Trophoblast cell (in vitro differentiated cells and primary cell): ENCODE measurements around the gene MSRB3.
A peak's percentile ranks its signal among the peaks of the same experiment; 100 is the strongest.

Source experiments
- DNase-seq, 2 donors: peaks; one replicate each; pipeline ENCODE4 v3.0.0-alpha.2; 2016
- H2AFZ ChIP-seq: 2 replicates; pipeline ENCODE4 v1.6.1; 2013; ENCODE audit warnings: low read length, moderate library complexity, mild to moderate bottlenecking; ENCODE audit not compliant: insufficient read depth, poor library complexity
- H2AK5ac ChIP-seq: 2 replicates; pipeline ENCODE4 v1.6.1; 2013; ENCODE audit warnings: mild to moderate bottlenecking, low read length
- H2BK120ac ChIP-seq: 2 replicates; pipeline ENCODE4 v1.6.1; 2013; ENCODE audit warnings: low read length, mild to moderate bottlenecking, moderate library complexity; ENCODE audit not compliant: insufficient read depth, poor library complexity
- H2BK12ac ChIP-seq: 2 replicates; pipeline ENCODE4 v1.6.1; 2013; ENCODE audit warnings: mild to moderate bottlenecking, low read length, moderate library complexity
- H2BK5ac ChIP-seq: 2 replicates; pipeline ENCODE4 v1.6.1; 2013; ENCODE audit warnings: low read length, low read depth, moderate library complexity, mild to moderate bottlenecking; ENCODE audit not compliant: poor library complexity
- H3K14ac ChIP-seq: 2 replicates; pipeline ENCODE4 v1.6.1; 2013; ENCODE audit warnings: mild to moderate bottlenecking, low read length
- H3K18ac ChIP-seq: 2 replicates; pipeline ENCODE4 v1.6.1; 2013; ENCODE audit warnings: mild to moderate bottlenecking, low read length
- H3K23ac ChIP-seq: 2 replicates; pipeline ENCODE4 v1.6.1; 2013; ENCODE audit warnings: low read length
- H3K27ac ChIP-seq: 2 replicates; pipeline ENCODE4 v1.5.1; 2013; ENCODE audit warnings: low read depth, mild to moderate bottlenecking, inconsistent platforms, low read length, moderate library complexity
- H3K27me3 ChIP-seq: 2 replicates; pipeline ENCODE4 v1.6.1; 2013; ENCODE audit warnings: inconsistent platforms, mild to moderate bottlenecking, low read length, moderate library complexity; ENCODE audit not compliant: insufficient read depth
- H3K36me3 ChIP-seq, 2 experiments: 1 replicate in 1 of 2; 2 replicates in 1 of 2; pipeline ENCODE4 v1.6.1; 2013; ENCODE audit warnings: low read length in 2 of 2, mild to moderate bottlenecking in 2 of 2, moderate library complexity in 1 of 2; ENCODE audit not compliant: insufficient read depth in 2 of 2, control insufficient read depth in 1 of 2
- H3K4ac ChIP-seq: 2 replicates; pipeline ENCODE4 v1.6.1; 2013; ENCODE audit warnings: low read depth, mild to moderate bottlenecking, low read length, moderate library complexity
- H3K4me1 ChIP-seq, 2 experiments: 1 replicate in 1 of 2; 2 replicates in 1 of 2; pipeline ENCODE4 v1.6.1; 2013; ENCODE audit warnings: low read length in 2 of 2, mild to moderate bottlenecking in 2 of 2, moderate library complexity in 1 of 2; ENCODE audit not compliant: insufficient read depth in 2 of 2, control insufficient read depth in 1 of 2
- H3K4me2 ChIP-seq: 2 replicates; pipeline ENCODE4 v1.6.1; 2013; ENCODE audit warnings: inconsistent platforms, mild to moderate bottlenecking, low read length, moderate library complexity
- H3K4me3 ChIP-seq: 2 replicates; pipeline ENCODE4 v1.5.1; 2013; ENCODE audit warnings: mild to moderate bottlenecking, low read depth, low read length, inconsistent platforms
- H3K79me1 ChIP-seq: one replicate; pipeline ENCODE4 v1.6.1; 2013; ENCODE audit warnings: low read length
- H3K79me2 ChIP-seq: 2 replicates; pipeline ENCODE4 v1.6.1; 2013; ENCODE audit warnings: low read length, mild to moderate bottlenecking; ENCODE audit not compliant: control insufficient read depth, insufficient read depth, poor library complexity
- H3K9ac ChIP-seq: 2 replicates; pipeline ENCODE4 v1.6.1; 2013; ENCODE audit warnings: mild to moderate bottlenecking, low read length
- H3K9me3 ChIP-seq: 2 replicates; pipeline ENCODE4 v1.6.1; 2013; ENCODE audit warnings: low read depth, mild to moderate bottlenecking, control low read depth, inconsistent platforms, low read length; ENCODE audit not compliant: insufficient read depth
- H4K12ac ChIP-seq: 2 replicates; pipeline ENCODE4 v1.6.1; 2013; ENCODE audit warnings: low read depth, mild to moderate bottlenecking, low read length, moderate library complexity
- H4K8ac ChIP-seq: 2 replicates; pipeline ENCODE4 v1.6.1; 2013; ENCODE audit warnings: low read depth, mild to moderate bottlenecking, low read length, moderate library complexity
- H4K91ac ChIP-seq: one replicate; pipeline ENCODE4 v1.6.1; 2013; ENCODE audit warnings: low read depth, mild to moderate bottlenecking, low read length, moderate library complexity
- WGBS: extraction: QIAGEN DNeasy Blood & Tissue Kit; methylation state at CpG from one replicate; pipeline ENCODE4 v1.1.7; 2013; ENCODE audit warnings: missing lambda C conversion rate; ENCODE audit not compliant: insufficient read length, insufficient coverage; ENCODE audit errors: extremely low coverage; 5-methylcytosine and 5-hydroxymethylcytosine counted together

Gene MSRB3

DNA sequence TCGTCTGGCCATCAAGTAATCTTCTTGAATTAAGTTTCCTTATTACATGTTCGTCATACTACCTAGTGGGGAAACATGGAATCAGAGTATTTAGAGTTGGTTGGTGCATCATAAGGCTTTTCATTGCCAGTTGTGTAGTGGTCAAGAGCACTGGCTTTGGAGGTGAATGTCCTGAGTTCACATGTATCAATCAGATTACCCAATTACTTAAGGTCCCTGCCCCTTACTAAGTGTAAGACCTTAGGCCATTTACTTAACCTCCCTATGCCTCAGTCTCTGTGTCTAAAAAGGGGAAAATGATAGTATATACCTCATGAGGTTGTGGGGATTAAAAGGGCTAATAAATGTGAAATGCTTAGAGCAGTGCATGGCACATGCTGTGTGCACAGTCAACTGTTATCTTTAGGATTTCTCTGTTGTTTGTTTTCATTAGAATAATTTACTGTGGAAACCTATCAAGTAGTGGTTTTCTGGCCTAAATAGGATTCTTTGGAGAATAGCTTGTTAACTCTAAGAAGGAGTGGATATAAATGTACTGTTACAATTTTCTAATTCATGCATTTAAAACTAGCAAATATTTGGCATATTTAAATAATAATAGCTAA lies 27.0 kb downstream of the MSRB3 start:
- Histone ChIP-seq H3K9ac (no peak overlapping the region), H4K12ac (no peak overlapping the region), H3K27ac (no peak overlapping the region), H4K91ac (peak overlapping the region; percentile 15), H3K79me2 (peaks cover 2% of the 10 kb centered on the region), H4K8ac (no peak overlapping the region), H3K9me3 (no peaks in the 10 kb centered on the region), H2BK120ac (no peak overlapping the region), H3K14ac (peak overlapping the region; percentile 4), H3K18ac (no peak overlapping the region), H2BK12ac (peak overlapping the region; percentile 43), H3K27me3 (no peaks in the 10 kb centered on the region), H3K79me1 (peaks cover 9% of the 10 kb centered on the region), H3K23ac (no peak overlapping the region), H2BK5ac (peak overlapping the region; percentile 12), H3K36me3 (no peaks in the 10 kb centered on the region), H3K4me2 (no peak overlapping the region), H2AK5ac (no peak overlapping the region), H3K4me1 (peaks cover 5 to 10% of the 10 kb centered on the region in 2 experiments), H2AFZ (no peak overlapping the region), H3K4ac (no peak overlapping the region), H3K4me3 (no peak overlapping the region)
- WGBS, result no CpG with 5 or more reads among the region's 2 CpGs
- no peak for DNase-seq

GRCh38 chr12:65306366-65307168 lies 28.1 kb downstream of the MSRB3 start:
- H2AFZ ChIP-seq, result no peak overlapping the region
- H2BK12ac ChIP-seq, result no peak overlapping the region
- no peak overlapping the region for H4K12ac ChIP-seq
- no peak overlapping the region for H2BK120ac ChIP-seq
- H3K36me3 ChIP-seq, result no peaks in the 10 kb centered on the region
- H3K4ac ChIP-seq, result no peak overlapping the region
- H3K4me1 ChIP-seq, result peaks cover 2 to 8% of the 10 kb centered on the region in 2 experiments
- H3K4me3 ChIP-seq, result no peak overlapping the region
- peak; percentile 43 to 73 for DNase-seq
- H3K27ac ChIP-seq, result peak overlapping the region; percentile 71
- H3K14ac ChIP-seq, result no peak overlapping the region
- H3K18ac ChIP-seq, result no peak overlapping the region
- peaks cover 9% of the 10 kb centered on the region for H3K79me1 ChIP-seq
- no peaks in the 10 kb centered on the region for H3K9me3 ChIP-seq
- no peak overlapping the region for H3K9ac ChIP-seq
- H3K23ac ChIP-seq, result no peak overlapping the region
- H4K8ac ChIP-seq, result no peak overlapping the region
- no peaks in the 10 kb centered on the region for H3K27me3 ChIP-seq
- no peak overlapping the region for H3K4me2 ChIP-seq
- peaks cover 2% of the 10 kb centered on the region for H3K79me2 ChIP-seq
- H2BK5ac ChIP-seq, result no peak overlapping the region
- H4K91ac ChIP-seq, result no peak overlapping the region
- WGBS, result no CpG with 5 or more reads among the region's 6 CpGs
- H2AK5ac ChIP-seq, result no peak overlapping the region

DNA sequence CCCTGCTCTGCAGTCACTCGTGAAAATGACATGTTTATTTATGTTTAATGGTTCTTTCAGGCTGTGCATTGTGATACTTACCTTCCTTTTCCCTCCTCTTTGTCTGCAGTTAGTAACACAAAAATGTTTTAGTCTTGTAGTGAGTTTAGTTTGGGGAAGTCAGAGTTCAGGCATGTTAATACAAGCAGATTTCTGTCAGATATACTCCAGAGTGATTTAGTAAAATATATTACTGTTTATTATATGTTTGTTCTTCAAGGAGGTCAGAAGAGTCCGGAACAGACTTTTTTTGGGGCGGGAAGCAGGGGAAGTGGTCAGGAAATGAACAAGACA lies 28.7 kb downstream of the MSRB3 start:
- Histone ChIP-seq H3K27ac (peak overlapping the region; percentile 71), H4K12ac (no peak overlapping the region), H2AFZ (no peak overlapping the region), H3K18ac (no peak overlapping the region), H3K4ac (no peak overlapping the region), H2BK5ac (no peak overlapping the region), H3K79me2 (peaks cover 2% of the 10 kb centered on the region), H3K79me1 (peaks cover 9% of the 10 kb centered on the region), H4K8ac (no peak overlapping the region), H3K4me1 (peaks cover 2 to 8% of the 10 kb centered on the region in 2 experiments), H3K9me3 (no peaks in the 10 kb centered on the region), H3K27me3 (no peaks in the 10 kb centered on the region), H3K4me2 (no peak overlapping the region), H3K9ac (no peak overlapping the region), H3K14ac (no peak overlapping the region), H2BK120ac (no peak overlapping the region), H4K91ac (no peak overlapping the region), H2BK12ac (no peak overlapping the region), H2AK5ac (no peak overlapping the region), H3K36me3 (no peaks in the 10 kb centered on the region), H3K23ac (no peak overlapping the region), H3K4me3 (no peak overlapping the region)
- DNase-seq, result no peak
- WGBS, result no CpG with 5 or more reads among the region's 3 CpGs

GRCh38 chr12:65308006-65308405 lies 29.5 kb downstream of the MSRB3 start:
- H4K12ac ChIP-seq, result no peak overlapping the region
- H3K18ac ChIP-seq, result no peak overlapping the region
- no peak for DNase-seq
- H3K4me3 ChIP-seq, result no peak overlapping the region
- H2AK5ac ChIP-seq, result no peak overlapping the region
- H4K8ac ChIP-seq, result no peak overlapping the region
- no peak overlapping the region for H2AFZ ChIP-seq
- no peaks in the 10 kb centered on the region for H3K9me3 ChIP-seq
- H3K27ac ChIP-seq, result peak overlapping the region; percentile 23
- no peaks in the 10 kb centered on the region for H3K27me3 ChIP-seq
- peak overlapping the region; percentile 51 for H2BK120ac ChIP-seq
- no peak overlapping the region for H3K4me2 ChIP-seq
- no peak overlapping the region for H3K4ac ChIP-seq
- H3K4me1 ChIP-seq, result peaks cover 2 to 8% of the 10 kb centered on the region in 2 experiments
- no peak overlapping the region for H3K9ac ChIP-seq
- peaks cover 2% of the 10 kb centered on the region for H3K79me2 ChIP-seq
- H3K14ac ChIP-seq, result no peak overlapping the region
- H2BK5ac ChIP-seq, result no peak overlapping the region
- no peak overlapping the region for H2BK12ac ChIP-seq
- no peaks in the 10 kb centered on the region for H3K36me3 ChIP-seq
- peak overlapping the region; percentile 37 for H4K91ac ChIP-seq
- H3K79me1 ChIP-seq, result peaks cover 9% of the 10 kb centered on the region
- no peak overlapping the region for H3K23ac ChIP-seq
- no CpG with 5 or more reads among the region's 4 CpGs for WGBS
